Measurements from ENCODE around the gene LRCH1. TPM values are rescaled to one million over a fixed set of nuclear protein-coding genes. Genes with fewer than 3 reads are reported as not detected.

Gene LRCH1
- total and polyA plus RNA-seq, 2 of the 4 experiments (the other 2 are of a cell fraction) = 7.0 to 8.8 TPM

DNA sequence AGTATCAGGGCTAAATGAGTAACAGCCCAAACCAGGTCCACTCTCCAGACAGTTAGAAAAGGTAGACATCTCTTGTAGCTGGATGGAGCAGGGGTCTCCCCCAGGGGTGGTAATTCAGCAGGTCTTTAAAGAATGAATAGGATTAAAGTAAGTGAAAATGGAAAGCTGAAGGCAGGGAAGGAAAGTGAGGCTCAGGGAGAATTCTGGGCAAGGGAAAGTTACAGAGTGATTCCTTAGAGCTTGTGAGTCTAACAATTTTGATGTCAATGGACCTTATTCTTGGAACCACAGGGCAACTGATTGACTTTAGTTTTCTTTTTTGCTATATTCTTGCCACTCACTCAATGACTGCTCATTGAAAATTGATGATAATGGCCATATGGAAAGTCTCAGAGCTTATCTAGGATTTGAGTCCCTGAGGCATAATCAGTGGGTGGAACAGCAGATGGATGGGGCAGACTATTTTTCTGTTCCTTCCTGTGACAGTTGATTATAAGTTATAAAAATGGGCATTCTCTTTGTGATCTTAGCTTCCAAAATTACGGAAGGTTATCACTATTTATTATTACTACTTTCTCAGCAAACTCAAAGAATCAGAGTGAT lies 76.9 kb downstream of the LRCH1 start:
- Histone ChIP-seq H4K20me1 (ENCODE audit: insufficient read depth, low read length) (peaks cover 15% of the 10 kb centered on the region; the same call in 1 of the 2 replicates), H4K91ac (ENCODE audit: insufficient read depth, low read depth, low read length) (no peak overlapping the region), H2BK15ac (ENCODE audit: low read depth, low read length) (no peak overlapping the region), H2BK120ac (ENCODE audit: low read depth, low read length) (no peak overlapping the region), H3K4me2 (ENCODE audit: low read depth, low read length) (no peak overlapping the region), H3K9ac (ENCODE audit: low read depth, low read length) (no peak overlapping the region), H2AK9ac (replicated peaks; ENCODE audit: low read depth, low read length, poor library complexity) (no peak overlapping the region), H3K27ac (ENCODE audit: insufficient read depth, low read length) (no peak overlapping the region), H2AK5ac (ENCODE audit: low read depth, low read length) (peak overlapping the region; percentile 21), H3K27me3 (ENCODE audit: control insufficient read depth, insufficient read depth, low read length) (no peaks in the 10 kb centered on the region), H2AFZ (replicated peaks; ENCODE audit: low read length, poor library complexity) (no peak overlapping the region), H3K4me1 (ENCODE audit: control insufficient read depth, insufficient read depth, low read length) (peaks cover 10% of the 10 kb centered on the region), H3K9me3 (ENCODE audit: control insufficient read depth, insufficient read depth, low read length) (no peaks in the 10 kb centered on the region), H3K23ac (ENCODE audit: low read depth, low read length) (no peak overlapping the region), H3K4ac (ENCODE audit: low read depth, low read length) (no peak overlapping the region), H2BK20ac (ENCODE audit: low read depth, low read length) (no peak overlapping the region), H3K79me1 (ENCODE audit: low read depth in 1 of 2, low read length in 2 of 2) (peaks cover 31 to 70% of the 10 kb centered on the region in 2 experiments), H3K18ac (ENCODE audit: low read depth, low read length) (no peak overlapping the region), H3K56ac (ENCODE audit: extremely low read depth, insufficient read depth, low read length) (no peak overlapping the region), H3K9me1 (ENCODE audit: insufficient read depth, low read length) (peaks cover 8% of the 10 kb centered on the region; the same call in 1 of the 2 replicates), H4K8ac (ENCODE audit: low read depth in 2 of 2, low read length in 2 of 2) (no peak overlapping the region), H4K5ac (ENCODE audit: low read depth, low read length) (no peak overlapping the region), H3K4me3 (ENCODE audit: insufficient read depth, low read depth, low read length) (no peak overlapping the region), H2BK5ac (ENCODE audit: low read depth, low read length, poor library complexity, severe bottlenecking) (no peak overlapping the region), H3K36me3 (ENCODE audit: control insufficient read depth, insufficient read depth, low read length) (no peaks in the 10 kb centered on the region), H3K14ac (replicated peaks; ENCODE audit: low read depth, low read length) (no peak overlapping the region)
- ATAC-seq (ENCODE audit: low read depth) (no peak), DNase-seq (no peak)
- intact Hi-C loops (cut with micrococcal nuclease) (no loop called here), dilution Hi-C loops (cut with HindIII; ENCODE audit: low sequenced_read_pairs, unreplicated experiment) (no loop called here), in situ Hi-C loops (cut with MboI; ENCODE audit: low sequenced_read_pairs) (no loop called here)
- ChIA-PET POLR2A (ENCODE audit: unreplicated experiment) (no interaction called here), CTCF (interaction anchor here (0.9 to 1.4 kb wide), 3 partner anchors 9 to 21 kb away, joined by 3 to 5 read pairs (median 3); no protein-coding TSS in a partner anchor)
- WGBS, 2 experiments (ENCODE audit: extremely low coverage in 2 of 2, insufficient read length in 1 of 2) = no CpG with 5 or more reads among the region's 1 CpG
- no TSS peak for BruUV-seq (replicated peaks)
- TF ChIP-seq MAZ (IDR thresholded peaks at IDR 0.05; ENCODE audit: borderline replicate concordance, low read depth, low read length) (no peak), CHD1 (IDR thresholded peaks at IDR 0.05; ENCODE audit: low read depth, low read length) (no peak), MAFK (IDR thresholded peaks at IDR 0.05; ENCODE audit: low read depth, low read length) (no peak), NFE2L2 (IDR thresholded peaks at IDR 0.05; ENCODE audit: low read depth, low read length) (no peak), ELK1 (IDR thresholded peaks at IDR 0.05; ENCODE audit: borderline replicate concordance, low read depth, low read length) (no peak)
